ENCODE data around the gene PARS2. TPM values are rescaled to one million over a fixed set of nuclear protein-coding genes. Genes with fewer than 3 reads are reported as not detected.

PARS2 gene
- total and polyA plus RNA-seq, 2 experiments from 2014 or later, result 5.9 to 13.6 TPM

DNA sequence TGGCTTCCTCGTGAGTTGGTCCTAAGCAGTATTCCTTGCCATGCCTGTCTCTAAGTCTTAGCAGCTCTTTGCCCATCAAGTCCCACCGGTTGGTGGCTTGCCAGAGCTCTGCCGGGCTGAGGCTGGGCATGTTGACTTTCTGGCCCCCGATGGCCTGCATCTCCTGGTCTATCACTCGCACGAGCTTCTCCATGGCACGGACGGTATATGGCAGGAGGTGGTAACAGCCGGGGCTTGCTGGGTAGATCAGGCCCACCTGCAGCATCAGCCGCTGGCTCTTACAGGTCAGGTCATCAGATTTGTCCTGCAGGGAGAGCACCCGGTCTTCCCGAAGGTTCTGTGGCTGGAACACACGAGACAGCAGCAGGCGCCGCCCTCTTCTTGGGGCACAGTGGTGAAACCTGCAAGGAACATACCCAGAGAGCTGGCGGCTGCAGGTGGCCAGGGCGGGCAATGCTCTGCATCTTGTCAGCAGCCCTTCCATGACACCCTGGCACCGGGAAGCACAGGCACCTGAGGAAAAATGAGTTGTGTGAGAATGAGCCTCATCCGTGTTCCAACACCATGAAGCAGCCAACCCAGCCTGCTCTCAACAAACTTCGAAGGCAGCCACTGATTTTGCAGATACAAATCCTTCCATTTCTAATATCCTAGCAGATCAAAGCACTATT, 5.5 kb downstream of the PARS2 start (continued):
- TF ChIP-seq POLR2AphosphoS5 (IDR thresholded peaks at IDR 0.05; ENCODE audit: low read depth) (no peak), EZH2 (IDR thresholded peaks at IDR 0.05; ENCODE audit: low read depth, unreplicated experiment) (no peak), JUNB (IDR thresholded peaks at IDR 0.05; ENCODE audit: unreplicated experiment) (no peak), ZNF331 (CRISPR knock-in tag; IDR thresholded peaks at IDR 0.05; ENCODE audit: low read depth) (no peak), STAT1 (IDR thresholded peaks at IDR 0.05; ENCODE audit: unreplicated experiment) (no peak)
- TF ChIP-seq, protein P1, sequence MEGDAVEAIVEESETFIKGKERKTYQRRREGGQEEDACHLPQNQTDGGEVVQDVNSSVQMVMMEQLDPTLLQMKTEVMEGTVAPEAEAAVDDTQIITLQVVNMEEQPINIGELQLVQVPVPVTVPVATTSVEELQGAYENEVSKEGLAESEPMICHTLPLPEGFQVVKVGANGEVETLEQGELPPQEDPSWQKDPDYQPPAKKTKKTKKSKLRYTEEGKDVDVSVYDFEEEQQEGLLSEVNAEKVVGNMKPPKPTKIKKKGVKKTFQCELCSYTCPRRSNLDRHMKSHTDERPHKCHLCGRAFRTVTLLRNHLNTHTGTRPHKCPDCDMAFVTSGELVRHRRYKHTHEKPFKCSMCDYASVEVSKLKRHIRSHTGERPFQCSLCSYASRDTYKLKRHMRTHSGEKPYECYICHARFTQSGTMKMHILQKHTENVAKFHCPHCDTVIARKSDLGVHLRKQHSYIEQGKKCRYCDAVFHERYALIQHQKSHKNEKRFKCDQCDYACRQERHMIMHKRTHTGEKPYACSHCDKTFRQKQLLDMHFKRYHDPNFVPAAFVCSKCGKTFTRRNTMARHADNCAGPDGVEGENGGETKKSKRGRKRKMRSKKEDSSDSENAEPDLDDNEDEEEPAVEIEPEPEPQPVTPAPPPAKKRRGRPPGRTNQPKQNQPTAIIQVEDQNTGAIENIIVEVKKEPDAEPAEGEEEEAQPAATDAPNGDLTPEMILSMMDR (conservative IDR thresholded peaks at IDR 0.05; ENCODE audit: low read depth in 2 of 2), result no peak
- TF ChIP-seq, protein P2, sequence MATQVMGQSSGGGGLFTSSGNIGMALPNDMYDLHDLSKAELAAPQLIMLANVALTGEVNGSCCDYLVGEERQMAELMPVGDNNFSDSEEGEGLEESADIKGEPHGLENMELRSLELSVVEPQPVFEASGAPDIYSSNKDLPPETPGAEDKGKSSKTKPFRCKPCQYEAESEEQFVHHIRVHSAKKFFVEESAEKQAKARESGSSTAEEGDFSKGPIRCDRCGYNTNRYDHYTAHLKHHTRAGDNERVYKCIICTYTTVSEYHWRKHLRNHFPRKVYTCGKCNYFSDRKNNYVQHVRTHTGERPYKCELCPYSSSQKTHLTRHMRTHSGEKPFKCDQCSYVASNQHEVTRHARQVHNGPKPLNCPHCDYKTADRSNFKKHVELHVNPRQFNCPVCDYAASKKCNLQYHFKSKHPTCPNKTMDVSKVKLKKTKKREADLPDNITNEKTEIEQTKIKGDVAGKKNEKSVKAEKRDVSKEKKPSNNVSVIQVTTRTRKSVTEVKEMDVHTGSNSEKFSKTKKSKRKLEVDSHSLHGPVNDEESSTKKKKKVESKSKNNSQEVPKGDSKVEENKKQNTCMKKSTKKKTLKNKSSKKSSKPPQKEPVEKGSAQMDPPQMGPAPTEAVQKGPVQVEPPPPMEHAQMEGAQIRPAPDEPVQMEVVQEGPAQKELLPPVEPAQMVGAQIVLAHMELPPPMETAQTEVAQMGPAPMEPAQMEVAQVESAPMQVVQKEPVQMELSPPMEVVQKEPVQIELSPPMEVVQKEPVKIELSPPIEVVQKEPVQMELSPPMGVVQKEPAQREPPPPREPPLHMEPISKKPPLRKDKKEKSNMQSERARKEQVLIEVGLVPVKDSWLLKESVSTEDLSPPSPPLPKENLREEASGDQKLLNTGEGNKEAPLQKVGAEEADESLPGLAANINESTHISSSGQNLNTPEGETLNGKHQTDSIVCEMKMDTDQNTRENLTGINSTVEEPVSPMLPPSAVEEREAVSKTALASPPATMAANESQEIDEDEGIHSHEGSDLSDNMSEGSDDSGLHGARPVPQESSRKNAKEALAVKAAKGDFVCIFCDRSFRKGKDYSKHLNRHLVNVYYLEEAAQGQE (IDR thresholded peaks at IDR 0.05; ENCODE audit: unreplicated experiment), result no peak

DNA sequence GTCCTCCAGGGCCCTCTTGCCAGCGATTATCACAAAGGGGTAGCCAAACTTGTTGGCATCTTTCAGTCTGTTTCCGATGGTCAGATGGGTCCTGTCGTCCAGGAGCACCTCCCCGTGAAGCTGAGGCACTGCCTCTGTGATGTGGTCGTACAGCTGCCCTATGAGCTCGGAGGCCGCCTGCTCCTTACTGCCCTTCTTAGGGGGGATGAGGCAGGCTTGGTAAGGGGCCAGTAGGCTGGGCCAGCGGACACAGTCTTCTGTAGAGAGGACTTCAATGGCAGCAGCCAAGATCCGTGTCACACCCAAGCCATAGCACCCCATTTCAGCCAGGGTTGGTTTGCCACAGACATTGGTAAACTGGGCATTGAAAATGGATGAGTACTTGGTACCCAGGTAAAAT, 6.5 kb downstream of the PARS2 start:
- Mint-ChIP-seq H3K9me3 (no peaks in the 10 kb centered on the region; the same call in 2 of the 3 replicates), H3K4me1 (peaks cover 12% of the 10 kb centered on the region), H3K27me3 (ENCODE audit: insufficient read depth, low read depth, poor library complexity) (peaks cover 10% of the 10 kb centered on the region), H3K4me3 (no peak overlapping the region), H3K36me3 (ENCODE audit: low read depth) (peaks cover 8% of the 10 kb centered on the region; the same call in 1 of the 3 replicates), H3K27ac (no peak overlapping the region)
- peaks cover 13% of the 10 kb centered on the region for H3K79me2 ChIP-seq (replicated peaks; ENCODE audit: insufficient read depth)
- H3K9me2 ChIP-seq (ENCODE audit: insufficient read depth), result no peaks in the 10 kb centered on the region
- H2AFZ ChIP-seq, result no peak overlapping the region
- no peaks in the 10 kb centered on the region for H3F3A ChIP-seq (replicated peaks; ENCODE audit: low read depth)
- no peaks in the 10 kb centered on the region for H3K4me1 ChIP-seq (ENCODE audit: insufficient read depth)
- ATAC-seq (no peak), DNase-seq (ENCODE audit: low spot score) (no peak)
- H3K27ac ChIP-seq (ENCODE audit: low read depth), result no peak overlapping the region
- TF ChIP-seq, protein P3, sequence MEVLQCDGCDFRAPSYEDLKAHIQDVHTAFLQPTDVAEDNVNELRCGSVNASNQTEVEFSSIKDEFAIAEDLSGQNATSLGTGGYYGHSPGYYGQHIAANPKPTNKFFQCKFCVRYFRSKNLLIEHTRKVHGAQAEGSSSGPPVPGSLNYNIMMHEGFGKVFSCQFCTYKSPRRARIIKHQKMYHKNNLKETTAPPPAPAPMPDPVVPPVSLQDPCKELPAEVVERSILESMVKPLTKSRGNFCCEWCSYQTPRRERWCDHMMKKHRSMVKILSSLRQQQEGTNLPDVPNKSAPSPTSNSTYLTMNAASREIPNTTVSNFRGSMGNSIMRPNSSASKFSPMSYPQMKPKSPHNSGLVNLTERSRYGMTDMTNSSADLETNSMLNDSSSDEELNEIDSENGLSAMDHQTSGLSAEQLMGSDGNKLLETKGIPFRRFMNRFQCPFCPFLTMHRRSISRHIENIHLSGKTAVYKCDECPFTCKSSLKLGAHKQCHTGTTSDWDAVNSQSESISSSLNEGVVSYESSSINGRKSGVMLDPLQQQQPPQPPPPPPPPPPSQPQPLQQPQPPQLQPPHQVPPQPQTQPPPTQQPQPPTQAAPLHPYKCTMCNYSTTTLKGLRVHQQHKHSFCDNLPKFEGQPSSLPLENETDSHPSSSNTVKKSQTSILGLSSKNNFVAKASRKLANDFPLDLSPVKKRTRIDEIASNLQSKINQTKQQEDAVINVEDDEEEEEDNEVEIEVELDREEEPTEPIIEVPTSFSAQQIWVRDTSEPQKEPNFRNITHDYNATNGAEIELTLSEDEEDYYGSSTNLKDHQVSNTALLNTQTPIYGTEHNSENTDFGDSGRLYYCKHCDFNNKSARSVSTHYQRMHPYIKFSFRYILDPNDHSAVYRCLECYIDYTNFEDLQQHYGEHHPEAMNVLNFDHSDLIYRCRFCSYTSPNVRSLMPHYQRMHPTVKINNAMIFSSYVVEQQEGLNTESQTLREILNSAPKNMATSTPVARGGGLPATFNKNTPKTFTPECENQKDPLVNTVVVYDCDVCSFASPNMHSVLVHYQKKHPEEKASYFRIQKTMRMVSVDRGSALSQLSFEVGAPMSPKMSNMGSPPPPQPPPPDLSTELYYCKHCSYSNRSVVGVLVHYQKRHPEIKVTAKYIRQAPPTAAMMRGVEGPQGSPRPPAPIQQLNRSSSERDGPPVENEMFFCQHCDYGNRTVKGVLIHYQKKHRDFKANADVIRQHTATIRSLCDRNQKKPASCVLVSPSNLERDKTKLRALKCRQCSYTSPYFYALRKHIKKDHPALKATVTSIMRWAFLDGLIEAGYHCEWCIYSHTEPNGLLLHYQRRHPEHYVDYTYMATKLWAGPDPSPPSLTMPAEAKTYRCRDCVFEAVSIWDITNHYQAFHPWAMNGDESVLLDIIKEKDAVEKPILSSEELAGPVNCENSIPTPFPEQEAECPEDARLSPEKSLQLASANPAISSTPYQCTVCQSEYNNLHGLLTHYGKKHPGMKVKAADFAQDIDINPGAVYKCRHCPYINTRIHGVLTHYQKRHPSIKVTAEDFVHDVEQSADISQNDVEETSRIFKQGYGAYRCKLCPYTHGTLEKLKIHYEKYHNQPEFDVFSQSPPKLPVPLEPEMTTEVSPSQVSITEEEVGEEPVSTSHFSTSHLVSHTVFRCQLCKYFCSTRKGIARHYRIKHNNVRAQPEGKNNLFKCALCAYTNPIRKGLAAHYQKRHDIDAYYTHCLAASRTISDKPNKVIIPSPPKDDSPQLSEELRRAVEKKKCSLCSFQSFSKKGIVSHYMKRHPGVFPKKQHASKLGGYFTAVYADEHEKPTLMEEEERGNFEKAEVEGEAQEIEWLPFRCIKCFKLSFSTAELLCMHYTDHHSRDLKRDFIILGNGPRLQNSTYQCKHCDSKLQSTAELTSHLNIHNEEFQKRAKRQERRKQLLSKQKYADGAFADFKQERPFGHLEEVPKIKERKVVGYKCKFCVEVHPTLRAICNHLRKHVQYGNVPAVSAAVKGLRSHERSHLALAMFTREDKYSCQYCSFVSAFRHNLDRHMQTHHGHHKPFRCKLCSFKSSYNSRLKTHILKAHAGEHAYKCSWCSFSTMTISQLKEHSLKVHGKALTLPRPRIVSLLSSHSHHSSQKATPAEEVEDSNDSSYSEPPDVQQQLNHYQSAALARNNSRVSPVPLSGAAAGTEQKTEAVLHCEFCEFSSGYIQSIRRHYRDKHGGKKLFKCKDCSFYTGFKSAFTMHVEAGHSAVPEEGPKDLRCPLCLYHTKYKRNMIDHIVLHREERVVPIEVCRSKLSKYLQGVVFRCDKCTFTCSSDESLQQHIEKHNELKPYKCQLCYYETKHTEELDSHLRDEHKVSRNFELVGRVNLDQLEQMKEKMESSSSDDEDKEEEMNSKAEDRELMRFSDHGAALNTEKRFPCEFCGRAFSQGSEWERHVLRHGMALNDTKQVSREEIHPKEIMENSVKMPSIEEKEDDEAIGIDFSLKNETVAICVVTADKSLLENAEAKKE (CRISPR knock-in tag; IDR thresholded peaks at IDR 0.05), result no peak
- TF ChIP-seq EZH2 (IDR thresholded peaks at IDR 0.05; ENCODE audit: low read depth, unreplicated experiment) (no peak), POLR2AphosphoS5 (IDR thresholded peaks at IDR 0.05; ENCODE audit: low read depth) (no peak), NANOG (IDR thresholded peaks at IDR 0.05; ENCODE audit: borderline replicate concordance) (no peak), JUNB (IDR thresholded peaks at IDR 0.05; ENCODE audit: unreplicated experiment) (no peak), ZNF331 (CRISPR knock-in tag; IDR thresholded peaks at IDR 0.05; ENCODE audit: low read depth) (no peak)
- TF ChIP-seq, protein P4, sequence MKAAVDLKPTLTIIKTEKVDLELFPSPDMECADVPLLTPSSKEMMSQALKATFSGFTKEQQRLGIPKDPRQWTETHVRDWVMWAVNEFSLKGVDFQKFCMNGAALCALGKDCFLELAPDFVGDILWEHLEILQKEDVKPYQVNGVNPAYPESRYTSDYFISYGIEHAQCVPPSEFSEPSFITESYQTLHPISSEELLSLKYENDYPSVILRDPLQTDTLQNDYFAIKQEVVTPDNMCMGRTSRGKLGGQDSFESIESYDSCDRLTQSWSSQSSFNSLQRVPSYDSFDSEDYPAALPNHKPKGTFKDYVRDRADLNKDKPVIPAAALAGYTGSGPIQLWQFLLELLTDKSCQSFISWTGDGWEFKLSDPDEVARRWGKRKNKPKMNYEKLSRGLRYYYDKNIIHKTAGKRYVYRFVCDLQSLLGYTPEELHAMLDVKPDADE (IDR thresholded peaks at IDR 0.05), result no peak
- H4K20me1 ChIP-seq (replicated peaks; ENCODE audit: insufficient read depth), result no peaks in the 10 kb centered on the region
- H3K36me3 ChIP-seq (ENCODE audit: insufficient read depth), result no peaks in the 10 kb centered on the region
- no peak overlapping the region for H3K4me3 ChIP-seq
- H3K4me2 ChIP-seq, result no peak overlapping the region
- H3K27me3 ChIP-seq (ENCODE audit: insufficient read depth), result no peaks in the 10 kb centered on the region

Data from GM23338 (cell line).